BJ (cell line): Measurements from ENCODE around the gene TSNAXIP1. TPM values are rescaled to one million over a fixed set of nuclear protein-coding genes. Genes with fewer than 3 reads are reported as not detected.

Experiments used
- CTCF ChIA-PET: fragments of 350-600 bp; formaldehyde crosslinking; extraction: SDS; loops from one replicate; lab custom pipeline; 2021; ENCODE audit warnings: antibody characterized with exemption, inconsistent platforms; lab: Yijun Ruan, JAX
- POLR2A ChIA-PET: fragments of 300-600 bp; sonication (Branson Sonifier 250); formaldehyde crosslinking; extraction: SDS; loops from one replicate; lab custom pipeline; 2021; ENCODE audit warnings: antibody characterized with exemption; lab: Charles Lee
- DNase-seq: peaks from one replicate; pipeline ENCODE4 v3.0.0-alpha.2; 2011; ENCODE audit warnings: low read depth
- H3K27me3 ChIP-seq: 2 replicates; pipeline ENCODE4 v1.6.0; 2011; ENCODE audit warnings: low read length; ENCODE audit not compliant: control insufficient read depth, insufficient read depth
- H3K36me3 ChIP-seq: 2 replicates; pipeline ENCODE4 v1.5.1; 2011; ENCODE audit warnings: low read length; ENCODE audit not compliant: control insufficient read depth, insufficient read depth
- H3K4me3 ChIP-seq: 2 replicates; pipeline ENCODE4 v1.5.1; 2011; ENCODE audit warnings: low read depth, mild to moderate bottlenecking, control low read depth, low read length
- CTCF ChIP-seq: IDR thresholded peaks from 2 replicates; pipeline ENCODE4 v1.5.1; 2011; ENCODE audit warnings: low read depth, mild to moderate bottlenecking, control low read depth, inconsistent platforms, low read length, moderate library complexity; ENCODE audit not compliant: insufficient read depth
- polyA plus RNA-seq: library from polyadenylated mRNA; depleted of rRNA; stranded (reverse); fragments of >200 nt; gene quantifications from 2 replicates; pipeline ENCODE4 v1.2.3, GENCODE V29; 2011

The TSNAXIP1 gene
- polyA plus RNA-seq, 1 experiment: 1.6 TPM

- no peak for DNase-seq
- TF ChIP-seq CTCF: no peak
- Histone ChIP-seq H3K27me3 (no peaks in the 10 kb centered on the region), H3K4me3 (no peak overlapping the region), H3K36me3 (no peaks in the 10 kb centered on the region; the same call in 1 of the 2 replicates)
- ChIA-PET POLR2A (interaction anchor here (0.9 kb wide), 1 partner anchor 24 kb away, joined by 6 read pairs; the partner anchor contains the start of gene RANBP10), CTCF (interaction anchor here (0.6 kb wide), 1 partner anchor 32 kb away, joined by 4 read pairs; no protein-coding TSS in a partner anchor)
Measured at GRCh38 chr16:67782567-67783352, 23.9 kb upstream of the TSNAXIP1 start.

- DNase-seq: no peak
- Histone ChIP-seq H3K36me3 (no peaks in the 10 kb centered on the region; the same call in 1 of the 2 replicates), H3K27me3 (no peaks in the 10 kb centered on the region), H3K4me3 (no peak overlapping the region)
- ChIA-PET POLR2A (no interaction called here), CTCF (no interaction called here)
- no peak for TF ChIP-seq CTCF
Measured at GRCh38 chr16:67783353-67783725, 23.4 kb upstream of the TSNAXIP1 start.

- POLR2A ChIA-PET: no interaction called here
- CTCF ChIA-PET: interaction anchor here (2.4 kb wide), 1 partner anchor 30 kb away, joined by 7 read pairs; no protein-coding TSS in a partner anchor
Measured at GRCh38 chr16:67786491-67786890, 20.2 kb upstream of the TSNAXIP1 start.

GRCh38 chr16:67790071-67790470 is 16.6 kb upstream of the TSNAXIP1 start:
- CTCF ChIA-PET: interaction anchor here (0.9 kb wide), 1 partner anchor 27 kb away, joined by 4 read pairs; no protein-coding TSS in a partner anchor
- H3K36me3 ChIP-seq: no peaks in the 10 kb centered on the region
- no peak for DNase-seq
- no peak for TF ChIP-seq CTCF
- no peaks in the 10 kb centered on the region for H3K27me3 ChIP-seq
- H3K4me3 ChIP-seq: no peak overlapping the region
- POLR2A ChIA-PET: no interaction called here

More at GRCh38 chr16:67786491-67786890, 20.2 kb upstream of the TSNAXIP1 start:
- H3K4me3 ChIP-seq: no peak overlapping the region
- DNase-seq: no peak
- TF ChIP-seq CTCF: no peak
- H3K27me3 ChIP-seq: no peaks in the 10 kb centered on the region
- no peaks in the 10 kb centered on the region; the same call in 1 of the 2 replicates for H3K36me3 ChIP-seq

DNA sequence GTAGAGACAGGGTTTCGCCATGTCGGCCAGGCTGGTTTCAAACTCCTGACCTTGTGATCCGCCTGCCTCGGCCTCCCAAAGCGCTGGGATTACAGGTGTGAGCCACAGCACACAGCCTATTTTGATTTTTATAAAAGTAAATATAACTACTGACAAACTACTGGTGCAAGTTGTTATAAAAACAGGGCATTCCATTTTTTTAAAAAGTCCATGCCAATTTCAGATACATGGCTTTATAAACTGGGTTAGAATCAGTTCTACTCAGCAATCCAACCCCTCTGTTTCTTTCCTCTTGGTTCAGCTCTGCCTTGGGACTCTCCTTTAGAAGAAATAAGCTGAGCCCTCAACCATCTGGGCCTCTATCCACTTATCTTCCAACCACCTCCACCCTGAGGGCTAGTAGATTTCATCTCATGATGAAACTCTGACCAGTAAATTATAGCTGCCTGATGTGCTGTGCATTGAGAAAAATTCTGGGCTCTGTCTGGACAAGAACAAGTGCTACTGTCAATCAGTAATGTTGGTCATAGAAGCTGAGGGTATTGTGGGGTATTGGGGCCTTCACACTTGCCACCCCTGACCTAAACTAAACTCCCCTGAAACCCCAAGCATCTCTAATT is 10.5 kb upstream of the TSNAXIP1 start:
- no peak for DNase-seq
- H3K27me3 ChIP-seq: no peaks in the 10 kb centered on the region
- no peak for TF ChIP-seq CTCF
- peaks cover 5% of the 10 kb centered on the region for H3K36me3 ChIP-seq
- CTCF ChIA-PET: interaction anchor here (0.6 to 1.5 kb wide), 2 partner anchors 10 to 94 kb away, joined by 3 to 4 read pairs; partner anchors contain the start of gene RANBP10
- H3K4me3 ChIP-seq: no peak overlapping the region
- POLR2A ChIA-PET: no interaction called here
